Activated CD4-positive, alpha-beta T cell treated with anti-CD3 and anti-CD28 coated beads, Interleukin-10, Interleukin-2, amounts not matched to agents 100 ng/mL and 50 ng/mL, durations not matched to agents 16 hours and 8 hours (primary cell): Measurements from ENCODE around the gene NIT1.
A peak's percentile ranks its signal among the peaks of the same experiment; 100 is the strongest.
"Not testable (repeated sequence)": the region's sequence is repeated elsewhere in the genome, so short reads cannot be mapped to it uniquely, and the experiment has no call there.

Source experiments
- DNase-seq: peaks from one replicate; pipeline ENCODE4 v3.0.0-alpha.2; 2020

Gene NIT1

DNA sequence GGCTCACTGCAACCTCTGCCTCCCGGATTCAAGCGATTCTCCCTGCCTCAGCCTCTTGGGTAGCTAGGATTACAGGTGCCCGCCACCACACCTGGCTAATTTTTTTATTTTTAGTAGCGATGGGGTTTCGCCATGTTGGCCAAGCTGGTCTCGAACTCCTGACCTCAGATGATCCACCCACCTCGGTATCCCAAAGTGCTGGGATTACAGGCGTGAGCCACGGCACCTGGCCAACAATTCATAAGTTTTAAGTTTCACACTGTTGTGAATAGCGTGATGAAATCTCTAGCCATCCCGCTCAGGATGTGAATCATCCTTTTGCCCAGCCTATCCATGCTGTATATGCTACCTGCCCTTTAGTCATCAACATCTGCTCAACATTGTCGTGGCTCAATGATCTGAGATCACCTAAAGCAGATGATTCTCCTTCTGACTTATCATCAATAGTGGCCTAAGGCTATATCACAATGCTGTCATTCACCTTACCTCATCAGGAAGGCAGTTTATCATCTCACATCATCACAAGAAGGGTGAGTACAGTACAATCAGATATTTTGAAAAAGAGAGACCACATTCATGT, 2.7 kb upstream of the NIT1 start:
- DNase-seq = peak; percentile 84

DNA sequence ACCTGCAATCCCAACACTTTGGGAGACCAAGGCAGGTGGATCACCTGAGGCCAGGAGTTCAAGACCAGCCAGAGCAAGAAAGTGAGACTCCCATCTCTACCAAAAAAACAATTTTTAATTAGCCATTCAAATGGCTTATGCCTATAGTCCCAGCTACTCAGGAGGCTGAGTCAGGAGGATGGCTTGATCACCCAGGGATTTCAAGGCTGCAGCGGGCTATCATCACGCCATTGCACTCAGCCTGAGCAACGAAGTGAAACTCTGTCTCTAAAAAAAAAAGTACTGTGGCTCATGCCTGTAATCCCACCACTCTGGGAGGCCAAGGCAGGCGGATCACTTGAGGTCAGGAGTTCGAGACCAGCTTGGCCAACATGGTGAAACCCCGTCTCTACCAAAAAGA, 1.9 kb upstream of the NIT1 start:
- not testable (repeated sequence) for DNase-seq

GRCh38 chr1:161119092-161119903, 1.4 kb downstream of the NIT1 start:
- DNase-seq = peak; percentile 84

GRCh38 chr1:161121042-161121650, 3.2 kb downstream of the NIT1 start:
- no peak for DNase-seq

GRCh38 chr1:161121834-161122233, 3.9 kb downstream of the NIT1 start:
- DNase-seq = no peak

GRCh38 chr1:161122967-161123366, 5.1 kb downstream of the NIT1 start:
- no peak for DNase-seq

DNA sequence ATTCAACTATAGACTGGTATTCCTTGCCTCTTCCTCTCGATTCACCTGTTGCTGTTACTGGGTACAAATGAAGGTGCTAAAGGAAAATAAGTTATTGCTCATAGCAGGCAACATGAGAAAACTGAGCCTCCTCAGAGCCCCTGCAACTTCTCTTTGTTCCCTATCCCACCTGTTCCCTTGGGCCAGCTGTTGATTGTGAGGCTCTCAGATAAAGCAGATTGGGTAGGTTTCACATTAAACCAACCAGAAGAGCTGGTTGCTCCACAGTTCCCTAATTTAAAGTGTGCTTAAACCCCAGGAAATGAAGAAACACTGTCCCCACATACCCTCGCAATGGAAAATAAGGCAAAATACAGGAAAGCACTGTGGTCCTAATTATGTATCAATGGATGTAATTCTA, 9.7 kb downstream of the NIT1 start:
- DNase-seq = no peak

GRCh38 chr1:161128591-161129420, 10.9 kb downstream of the NIT1 start:
- no peak for DNase-seq

DNA sequence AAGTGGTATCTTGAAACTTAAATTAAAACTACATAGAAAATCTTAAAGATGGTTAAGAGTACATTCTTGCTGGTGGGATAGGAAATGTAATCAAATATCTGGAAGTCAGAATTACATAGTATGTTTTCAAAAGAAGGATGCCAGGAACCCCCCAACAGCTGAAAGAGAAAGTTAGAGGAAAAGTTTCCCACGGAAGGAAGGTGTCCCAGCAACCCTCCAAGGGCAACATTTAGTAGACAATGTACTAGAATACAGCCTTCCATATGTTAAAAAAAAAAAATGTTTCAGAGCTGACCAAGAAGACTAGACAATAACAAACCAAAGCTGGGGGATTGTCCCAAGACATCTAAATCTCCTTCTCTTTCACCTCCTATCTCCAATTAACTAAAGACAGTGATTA, 12.4 kb downstream of the NIT1 start:
- DNase-seq = no peak

DNA sequence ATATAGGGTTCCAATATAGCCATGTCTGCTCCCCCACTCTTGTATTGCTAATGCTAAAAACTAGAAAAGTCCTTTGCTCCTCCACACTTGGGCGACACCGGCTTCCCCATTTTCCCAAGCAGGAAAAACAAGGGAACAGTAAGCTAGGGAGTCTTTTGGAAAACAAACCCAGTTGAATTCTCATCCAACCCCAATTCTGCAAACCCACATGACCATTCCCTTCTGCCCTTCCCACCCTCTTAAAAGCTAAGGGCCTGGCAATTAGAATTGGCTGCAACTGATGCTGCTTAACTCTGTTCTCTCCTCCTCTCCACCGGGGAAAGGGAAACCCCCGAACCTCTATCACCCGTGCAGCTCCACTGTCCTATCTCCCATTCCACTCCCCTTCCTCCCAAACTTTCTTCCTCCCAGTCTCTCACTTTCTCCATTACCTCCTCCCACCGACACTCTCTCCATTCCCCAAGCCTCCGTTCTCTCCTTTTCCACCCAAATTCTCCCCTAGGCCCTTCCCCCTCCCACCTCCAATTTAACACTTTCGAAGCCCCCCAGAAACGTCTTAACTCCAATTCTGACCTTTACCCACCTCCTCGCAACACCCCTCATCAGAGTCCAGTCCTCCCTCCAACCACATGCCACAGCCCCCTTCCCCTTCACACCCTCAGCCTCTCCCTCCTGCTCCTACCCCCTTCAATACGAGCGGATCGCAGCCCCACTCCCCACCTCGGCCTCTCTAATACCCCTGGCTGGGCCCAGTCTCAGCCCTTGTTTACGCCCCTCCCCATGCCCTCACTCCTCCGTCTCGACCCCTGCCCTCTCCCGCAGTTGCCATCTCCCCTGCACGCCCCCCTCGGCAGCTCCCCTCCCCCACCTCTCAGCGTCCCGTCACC, 13.9 kb downstream of the NIT1 start:
- peak; percentile 24 for DNase-seq

GRCh38 chr1:161132410-161133219, 14.7 kb downstream of the NIT1 start, which contains the start of gene DEDD:
Gene DEDD, minus strand, starts transcription at chr1:161132667. Its CDS starts 8,205 bp downstream, at chr1:161124462.
- DNase-seq = peak; percentile 97

GRCh38 chr1:161133220-161133740, 15.4 kb downstream of the NIT1 start:
- no peak for DNase-seq

GRCh38 chr1:161137881-161138280, 20.0 kb downstream of the NIT1 start:
- DNase-seq = no peak

- no peak for DNase-seq
These were observed 20.5 kb downstream of the NIT1 start for GRCh38 chr1:161138431-161138830.

DNA sequence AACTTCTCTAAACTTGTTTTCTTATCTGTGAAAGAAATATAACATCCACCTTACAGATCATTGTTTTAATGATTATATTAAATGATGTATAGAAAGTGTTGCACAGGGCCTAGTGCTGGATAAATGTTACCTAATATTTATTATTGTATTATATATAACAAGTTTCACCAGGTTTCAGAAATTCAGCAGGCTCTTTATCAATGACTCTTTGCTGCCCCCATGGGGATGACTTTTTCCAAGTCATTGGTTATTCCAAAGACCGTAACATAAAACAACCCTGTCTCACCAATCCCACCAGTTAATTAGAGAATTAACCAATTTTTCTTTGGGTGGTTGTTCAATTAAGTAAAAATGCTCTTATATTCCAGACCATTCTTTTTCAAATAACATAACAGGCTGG, 21.9 kb downstream of the NIT1 start:
- peak; percentile 50 for DNase-seq

- no peak for DNase-seq
These were observed 23.0 kb downstream of the NIT1 start for GRCh38 chr1:161140755-161141400.

DNA sequence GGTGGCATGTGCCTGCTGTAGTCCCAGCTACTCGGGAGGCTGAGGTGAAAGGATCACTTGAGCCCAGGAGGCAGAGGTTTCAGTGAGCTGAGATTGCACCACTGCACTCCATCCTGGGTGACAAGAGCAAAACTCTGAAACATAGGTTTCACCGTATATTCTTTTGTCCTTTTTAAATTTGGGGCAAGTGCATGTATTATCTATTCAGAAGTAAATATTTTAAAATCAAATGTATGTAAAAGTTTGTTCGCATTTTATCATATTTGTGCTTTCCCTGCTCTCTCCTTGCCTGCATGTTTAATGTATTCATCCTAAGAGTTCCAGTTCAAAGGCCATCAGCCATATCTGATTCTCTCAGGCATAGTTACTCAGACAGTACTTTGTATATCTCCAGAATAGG, 27.9 kb downstream of the NIT1 start:
- DNase-seq = no peak

DNA sequence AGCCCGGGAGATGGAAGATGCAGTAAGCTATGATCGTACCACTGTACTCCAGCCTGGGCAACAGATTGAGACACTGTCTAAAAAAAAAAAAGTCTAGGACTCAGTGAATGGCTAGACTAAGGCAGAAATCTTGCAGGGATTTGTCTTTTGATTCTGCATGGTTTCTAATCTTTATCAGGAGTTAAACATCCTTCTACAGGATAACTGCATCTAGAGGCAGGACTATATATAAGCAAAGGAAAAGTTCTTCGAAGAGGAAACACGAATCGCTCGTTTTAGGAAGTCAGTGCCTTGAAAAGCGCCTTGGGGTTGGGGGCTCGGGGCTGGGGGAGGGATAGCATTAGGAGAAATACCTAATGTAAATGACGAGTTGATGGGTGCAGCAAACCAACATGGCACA, 35.3 kb downstream of the NIT1 start:
- no peak for DNase-seq

DNA sequence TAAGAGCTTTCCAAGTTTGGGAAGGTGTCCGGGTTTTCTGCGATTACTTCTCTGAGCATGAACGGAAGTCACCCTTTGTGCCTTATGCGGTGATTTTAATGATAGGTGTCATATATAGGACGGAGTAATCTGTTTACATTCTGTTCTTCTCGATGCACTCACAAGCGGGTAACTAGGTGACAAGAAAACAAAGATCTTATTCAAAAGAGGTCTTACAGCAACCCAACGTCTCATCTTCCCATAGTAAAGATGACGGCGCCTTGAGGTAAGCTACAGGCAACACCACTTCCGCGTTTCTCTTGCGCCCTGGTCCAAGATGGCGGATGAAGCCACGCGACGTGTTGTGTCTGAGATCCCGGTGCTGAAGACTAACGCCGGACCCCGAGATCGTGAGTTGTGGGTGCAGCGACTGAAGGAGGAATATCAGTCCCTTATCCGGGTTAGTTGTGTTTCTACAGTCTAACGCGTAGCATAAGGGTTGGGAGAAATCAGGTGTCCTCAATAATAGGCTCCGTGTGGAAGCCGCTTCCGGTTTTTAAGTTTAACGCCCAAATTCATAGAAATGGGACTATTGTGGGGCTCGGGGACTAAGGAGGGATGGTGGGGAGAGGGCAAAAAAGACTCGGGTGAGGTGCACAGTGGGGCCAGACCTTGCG, 35.9 kb downstream of the NIT1 start, which contains the start of gene UFC1:
TSS of gene UFC1 (plus strand) at position 297 of the 656 bp plus-strand sequence. CDS start at position 317, 20 bp downstream.
- peak; percentile 91 for DNase-seq

DNA sequence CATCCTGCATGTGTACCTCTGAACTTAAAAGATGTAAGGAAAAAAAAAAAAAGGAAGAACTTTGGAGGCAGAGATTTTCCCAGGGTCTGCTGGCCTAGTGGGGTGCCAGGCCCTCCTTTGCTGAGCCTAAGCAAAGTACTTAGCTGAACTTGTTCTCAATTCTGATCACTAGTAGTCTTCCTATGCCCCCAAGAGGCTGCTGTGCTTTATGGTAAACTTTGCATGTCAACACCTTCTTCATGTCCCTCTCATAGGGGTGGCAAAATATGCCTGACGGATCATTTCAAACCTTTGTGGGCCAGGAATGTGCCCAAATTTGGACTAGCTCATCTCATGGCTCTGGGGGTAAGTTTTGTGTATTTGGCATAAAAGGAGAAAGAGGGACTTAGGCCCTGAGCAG, 40.0 kb downstream of the NIT1 start:
- DNase-seq = no peak
